Parathyroid adenoma (tissue), 2 donors: ENCODE data around the gene ENTHD1.

Experiments used
- H2AFZ ChIP-seq: fragments of 300-600 bp; sonication (generic); one replicate; pipeline ENCODE4 v1.7.0; 2017; ENCODE audit warnings: antibody characterized with exemption, mild to moderate bottlenecking
- H3K27ac ChIP-seq: fragments of 300-600 bp; sonication (generic); one replicate; pipeline ENCODE4 v1.7.0; 2017
- H3K27me3 ChIP-seq: fragments of 300-600 bp; sonication (generic); one replicate; pipeline ENCODE4 v1.7.0; 2017; ENCODE audit warnings: low read length; ENCODE audit not compliant: control insufficient read depth, insufficient read depth
- H3K36me3 ChIP-seq: fragments of 300-600 bp; sonication (generic); one replicate; pipeline ENCODE4 v1.7.0; 2017; ENCODE audit warnings: low read length; ENCODE audit not compliant: control insufficient read depth, insufficient read depth
- H3K4me1 ChIP-seq: fragments of 300-600 bp; sonication (generic); one replicate; pipeline ENCODE4 v1.7.0; 2017; ENCODE audit warnings: control low read depth
- H3K4me2 ChIP-seq: fragments of 300-600 bp; sonication (generic); one replicate; pipeline ENCODE4 v1.7.0; 2017; ENCODE audit warnings: low read length
- H3K4me3 ChIP-seq: fragments of 300-600 bp; sonication (generic); one replicate; pipeline ENCODE4 v1.7.0; 2017; ENCODE audit warnings: low read depth, low read length
- H3K79me2 ChIP-seq: fragments of 300-600 bp; sonication (generic); one replicate; pipeline ENCODE4 v1.7.0; 2017; ENCODE audit warnings: control low read depth
- H3K9ac ChIP-seq: fragments of 300-600 bp; sonication (generic); one replicate; pipeline ENCODE4 v1.7.0; 2017; ENCODE audit warnings: mild to moderate bottlenecking
- H3K9me3 ChIP-seq: fragments of 300-600 bp; sonication (generic); one replicate; pipeline ENCODE4 v1.7.0; 2017; ENCODE audit warnings: low read length; ENCODE audit not compliant: control insufficient read depth
- CTCF ChIP-seq: fragments of 300-600 bp; sonication (generic); IDR thresholded peaks from one replicate; pipeline ENCODE4 v1.7.0; 2017; ENCODE audit warnings: antibody characterized with exemption, mild to moderate bottlenecking
- donor health status: primary hyperparathyroidism.

ENTHD1 gene

GRCh38 chr22:39789788-39790187 lies 103.8 kb downstream of the ENTHD1 start:
- no peaks in the 10 kb centered on the region for H3K9me3 ChIP-seq
- H3K27ac ChIP-seq = no peak overlapping the region
- no peak overlapping the region for H2AFZ ChIP-seq
- H3K4me1 ChIP-seq = no peaks in the 10 kb centered on the region
- H3K36me3 ChIP-seq = no peaks in the 10 kb centered on the region
- no peak overlapping the region for H3K4me2 ChIP-seq
- H3K79me2 ChIP-seq = no peaks in the 10 kb centered on the region
- H3K27me3 ChIP-seq = no peaks in the 10 kb centered on the region
- no peak overlapping the region for H3K4me3 ChIP-seq
- no peak overlapping the region for H3K9ac ChIP-seq
- no peak for TF ChIP-seq CTCF

GRCh38 chr22:39785232-39785631 lies 108.3 kb downstream of the ENTHD1 start:
- Histone ChIP-seq H3K27me3 (no peaks in the 10 kb centered on the region), H3K4me3 (no peak overlapping the region), H3K4me2 (no peak overlapping the region), H3K4me1 (no peaks in the 10 kb centered on the region), H3K9ac (no peak overlapping the region), H3K79me2 (no peaks in the 10 kb centered on the region), H3K9me3 (no peaks in the 10 kb centered on the region), H3K27ac (no peak overlapping the region), H2AFZ (no peak overlapping the region), H3K36me3 (no peaks in the 10 kb centered on the region)
- TF ChIP-seq CTCF = no peak

- no peak overlapping the region for H3K27ac ChIP-seq
- H3K36me3 ChIP-seq = no peaks in the 10 kb centered on the region
- H3K27me3 ChIP-seq = no peaks in the 10 kb centered on the region
- H3K4me3 ChIP-seq = no peak overlapping the region
- peaks cover 15% of the 10 kb centered on the region for H3K4me1 ChIP-seq
- H3K4me2 ChIP-seq = no peak overlapping the region
- no peaks in the 10 kb centered on the region for H3K79me2 ChIP-seq
- TF ChIP-seq CTCF = no peak
- no peak overlapping the region for H2AFZ ChIP-seq
- H3K9ac ChIP-seq = no peak overlapping the region
- no peaks in the 10 kb centered on the region for H3K9me3 ChIP-seq
Measured at GRCh38 chr22:39777716-39778454, 115.7 kb downstream of the ENTHD1 start.

GRCh38 chr22:39776295-39777009 lies 117.1 kb downstream of the ENTHD1 start:
- peak overlapping the region; percentile 40 for H3K4me2 ChIP-seq
- H3K4me1 ChIP-seq = peaks cover 15% of the 10 kb centered on the region
- H3K27ac ChIP-seq = no peak overlapping the region

More at GRCh38 chr22:39776295-39777009, 117.1 kb downstream of the ENTHD1 start:
- Histone ChIP-seq H2AFZ (no peak overlapping the region), H3K79me2 (no peaks in the 10 kb centered on the region), H3K4me3 (peak overlapping the region; percentile 13), H3K27me3 (no peaks in the 10 kb centered on the region), H3K9me3 (no peaks in the 10 kb centered on the region), H3K36me3 (no peaks in the 10 kb centered on the region), H3K9ac (no peak overlapping the region)
- no peak for TF ChIP-seq CTCF
